Peyer's patch (tissue), 4 donors: ENCODE data around the gene NCAN.

Source experiments
- CTCF ChIP-seq, 6 experiments: fragments of 450-650 bp in 4 of 6; fragments of 200-600 bp in 2 of 6; sonication (generic) in 1 of 6; IDR thresholded peaks; one replicate each; pipeline ENCODE4 v1.5.1; 2017 to 2019; ENCODE audit warnings: antibody characterized with exemption in 6 of 6, mild to moderate bottlenecking in 3 of 6, moderate library complexity in 1 of 6
- POLR2A ChIP-seq, 2 donors: fragments of 450-650 bp; IDR thresholded peaks; one replicate each; pipeline ENCODE4 v1.5.1; 2017; ENCODE audit warnings: antibody characterized with exemption in 2 of 2, mild to moderate bottlenecking in 2 of 2, moderate library complexity in 2 of 2

- no peak for TF ChIP-seq CTCF (IDR thresholded peaks at IDR 0.05)
- TF ChIP-seq POLR2A (IDR thresholded peaks at IDR 0.05) = no peak
Measured at GRCh38 chr19:19230999-19231398, 19.2 kb downstream of the NCAN start.
